ENCODE results near the gene HSD3B2.

GRCh38 chr1:119463569-119463968 lies 48.6 kb downstream of the HSD3B2 start:
- TF ChIP-seq POLR2AphosphoS5 (IDR thresholded peaks at IDR 0.05) (no peak), POLR2A (IDR thresholded peaks at IDR 0.05) (no peak)
